C4-2B (cell line): ENCODE measurements around the gene MAGI2.
A peak's percentile ranks its signal among the peaks of the same experiment; 100 is the strongest.

ENCODE experiments used
- H3K27ac ChIP-seq: fragments of 450-650 bp; 2 replicates; pipeline ENCODE4 v1.5.1; 2017
- ZFX ChIP-seq: fragments of 450-650 bp; IDR thresholded peaks from 2 replicates; pipeline ENCODE4 v1.6.1; 2017
- TF ChIP-seq, protein P1 (sequence below): fragments of 450-650 bp; conservative IDR thresholded peaks from 2 replicates; pipeline ENCODE4 v1.5.1; 2017; ENCODE audit warnings: mild to moderate bottlenecking

The MAGI2 gene

DNA sequence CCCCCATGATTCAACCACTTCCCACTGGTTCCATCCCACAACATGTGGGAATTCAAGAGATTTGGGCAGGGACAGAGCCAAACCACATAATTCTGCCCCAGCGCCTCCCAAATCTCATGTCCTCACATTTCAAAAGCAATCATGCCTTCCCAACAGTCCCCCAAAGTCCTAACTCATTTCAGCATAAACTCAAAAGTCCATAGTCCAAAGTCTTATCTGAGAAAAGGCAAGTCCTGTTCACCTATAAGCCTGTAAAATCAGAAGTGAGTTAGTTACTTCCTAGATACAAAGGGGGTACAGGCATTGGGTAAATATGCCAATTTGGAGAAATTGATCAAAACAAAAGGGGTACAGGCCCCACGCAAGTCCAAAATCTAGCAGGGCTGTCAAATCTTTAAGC, 272.9 kb downstream of the MAGI2 start:
- no peak overlapping the region for H3K27ac ChIP-seq
- TF ChIP-seq, protein P1, sequence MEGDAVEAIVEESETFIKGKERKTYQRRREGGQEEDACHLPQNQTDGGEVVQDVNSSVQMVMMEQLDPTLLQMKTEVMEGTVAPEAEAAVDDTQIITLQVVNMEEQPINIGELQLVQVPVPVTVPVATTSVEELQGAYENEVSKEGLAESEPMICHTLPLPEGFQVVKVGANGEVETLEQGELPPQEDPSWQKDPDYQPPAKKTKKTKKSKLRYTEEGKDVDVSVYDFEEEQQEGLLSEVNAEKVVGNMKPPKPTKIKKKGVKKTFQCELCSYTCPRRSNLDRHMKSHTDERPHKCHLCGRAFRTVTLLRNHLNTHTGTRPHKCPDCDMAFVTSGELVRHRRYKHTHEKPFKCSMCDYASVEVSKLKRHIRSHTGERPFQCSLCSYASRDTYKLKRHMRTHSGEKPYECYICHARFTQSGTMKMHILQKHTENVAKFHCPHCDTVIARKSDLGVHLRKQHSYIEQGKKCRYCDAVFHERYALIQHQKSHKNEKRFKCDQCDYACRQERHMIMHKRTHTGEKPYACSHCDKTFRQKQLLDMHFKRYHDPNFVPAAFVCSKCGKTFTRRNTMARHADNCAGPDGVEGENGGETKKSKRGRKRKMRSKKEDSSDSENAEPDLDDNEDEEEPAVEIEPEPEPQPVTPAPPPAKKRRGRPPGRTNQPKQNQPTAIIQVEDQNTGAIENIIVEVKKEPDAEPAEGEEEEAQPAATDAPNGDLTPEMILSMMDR: no peak
- TF ChIP-seq ZFX: no peak

DNA sequence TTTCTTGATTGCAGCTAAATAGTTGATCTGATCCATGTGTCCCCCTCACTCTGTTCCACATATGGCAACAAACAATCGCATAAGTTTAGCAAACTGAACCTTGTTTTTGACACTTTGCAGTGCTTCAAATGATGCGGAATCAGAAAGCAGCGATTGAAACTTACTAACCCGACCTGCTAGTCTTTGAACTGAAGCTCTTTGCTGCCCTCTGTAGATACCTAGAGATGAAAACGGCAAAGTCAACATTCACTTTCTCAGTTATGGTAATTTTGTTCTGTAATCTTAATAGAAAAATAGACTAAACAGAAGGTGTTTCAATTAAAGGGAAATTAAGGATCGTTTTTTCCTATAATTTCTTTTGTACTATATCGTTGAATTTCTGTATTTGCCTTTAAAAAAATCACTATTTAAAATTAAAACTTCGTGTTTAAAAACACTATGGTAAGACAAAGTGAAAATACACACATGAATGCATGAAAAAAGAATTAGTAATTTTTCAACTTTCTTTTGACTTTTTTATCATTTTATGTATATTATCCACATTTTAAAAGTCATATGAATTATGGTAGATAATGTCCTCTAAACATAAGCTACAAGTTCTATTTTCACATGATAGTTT, 276.5 kb downstream of the MAGI2 start:
- TF ChIP-seq, protein P1: peak; percentile 81
- TF ChIP-seq ZFX: no peak
- H3K27ac ChIP-seq: no peak overlapping the region

DNA sequence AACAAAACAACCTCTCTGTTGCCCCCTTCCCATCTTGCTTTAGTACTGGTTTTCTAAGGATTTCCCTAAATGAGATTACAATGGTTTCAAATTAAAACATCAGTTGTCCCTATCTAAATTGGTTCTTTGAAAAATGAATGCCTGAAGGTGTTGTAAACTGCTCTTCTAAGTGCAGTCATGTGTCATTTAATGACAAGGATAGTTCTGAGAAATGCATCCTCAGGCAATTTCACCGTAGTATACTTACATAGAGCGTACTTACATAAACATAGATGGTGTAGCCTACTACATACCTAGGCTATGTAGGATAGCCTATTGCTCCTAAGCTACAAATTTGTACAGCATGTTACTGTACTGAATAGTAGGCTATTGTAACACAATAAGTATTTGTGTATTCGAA, 278.1 kb downstream of the MAGI2 start:
- TF ChIP-seq, protein P1: no peak
- TF ChIP-seq ZFX: no peak
- no peak overlapping the region for H3K27ac ChIP-seq

DNA sequence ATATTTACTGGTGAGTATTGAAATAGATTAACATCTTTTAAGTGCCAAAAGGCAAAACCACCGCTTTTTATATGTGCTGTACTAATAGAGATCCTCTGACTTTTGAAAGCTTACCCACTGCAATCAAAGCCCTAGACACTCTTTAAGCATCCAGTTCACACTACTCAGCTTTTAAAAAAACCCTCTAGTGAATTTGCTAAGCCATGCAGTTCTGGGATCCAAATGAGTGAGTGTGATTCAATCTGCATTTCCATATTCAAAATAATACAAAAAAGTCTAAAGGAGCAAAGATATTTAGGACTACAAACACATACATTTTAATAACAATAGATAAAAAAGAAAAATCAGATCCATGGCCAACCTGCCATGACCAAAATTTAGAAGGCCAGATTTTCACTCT, 288.2 kb downstream of the MAGI2 start:
- TF ChIP-seq, protein P1: no peak
- H3K27ac ChIP-seq: no peak overlapping the region

DNA sequence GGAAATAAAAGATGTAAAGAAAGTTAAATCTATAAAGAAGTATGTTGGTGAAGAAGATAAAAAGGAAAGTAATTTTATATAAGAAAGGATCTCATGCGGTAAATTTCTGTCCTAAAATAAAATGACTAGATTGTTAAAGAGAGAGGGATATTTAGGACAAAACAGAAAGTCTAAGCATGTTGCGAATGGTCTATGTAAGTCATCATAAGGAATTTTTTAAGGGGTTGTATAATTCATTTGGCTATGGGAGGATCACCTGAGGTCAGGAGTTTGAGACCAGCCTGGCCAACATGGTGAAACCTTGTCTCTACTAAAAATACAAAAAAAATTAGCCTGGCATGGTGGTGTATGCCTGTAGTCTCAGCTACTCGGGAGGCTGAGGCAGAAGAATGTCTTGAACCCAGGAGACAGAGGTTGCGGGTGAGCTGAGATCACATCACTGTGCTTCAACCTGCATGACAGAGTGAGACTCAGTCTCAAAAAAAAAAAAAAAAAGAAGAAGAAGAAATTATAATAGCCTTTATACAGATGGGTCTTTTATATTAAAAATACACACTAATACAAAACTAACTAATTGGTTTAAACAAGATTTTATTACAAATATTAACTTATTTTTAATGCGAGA, 294.3 kb downstream of the MAGI2 start:
- H3K27ac ChIP-seq: no peak overlapping the region
- no peak for TF ChIP-seq ZFX
- TF ChIP-seq, protein P1: no peak

DNA sequence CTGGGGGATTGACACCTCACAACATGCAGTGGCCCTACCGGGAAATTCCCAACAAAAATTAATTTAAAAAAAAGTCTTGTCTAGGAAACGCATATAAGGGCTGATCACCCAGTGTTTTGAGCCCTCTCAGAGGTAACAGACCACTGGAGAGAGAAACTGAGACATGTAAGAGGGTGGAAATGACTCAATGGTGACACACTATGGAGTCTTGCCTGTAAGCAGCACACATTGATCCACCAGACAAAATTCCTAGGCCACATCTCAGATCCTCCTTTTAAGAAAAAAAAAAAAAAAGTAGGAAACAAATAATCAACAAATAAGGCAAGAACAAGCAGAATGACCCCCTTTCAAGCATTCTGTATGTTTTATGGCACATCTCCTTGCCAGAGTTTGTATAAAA, 296.2 kb downstream of the MAGI2 start:
- H3K27ac ChIP-seq: no peak overlapping the region
- TF ChIP-seq, protein P1: no peak
- no peak for TF ChIP-seq ZFX

DNA sequence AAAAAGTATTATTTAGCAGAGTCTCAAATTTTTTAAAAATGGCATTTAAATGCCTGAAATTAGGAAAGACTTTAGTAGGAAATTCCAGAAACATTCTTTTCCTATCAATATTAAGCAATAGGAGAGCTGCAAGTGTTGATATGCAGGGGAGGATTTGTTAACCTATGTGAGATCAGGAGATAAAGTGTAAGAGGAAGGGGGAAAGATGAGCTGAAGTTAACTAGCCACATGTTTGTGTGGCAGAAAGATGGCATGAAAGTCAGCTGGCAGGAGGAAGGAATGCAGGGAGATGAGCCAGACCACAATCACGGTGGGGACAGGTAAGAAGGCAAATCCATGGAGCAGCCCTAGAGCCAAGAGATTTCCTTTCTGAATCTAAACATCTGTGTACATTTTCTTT, 303.6 kb downstream of the MAGI2 start:
- H3K27ac ChIP-seq: no peak overlapping the region
- no peak for TF ChIP-seq ZFX
- TF ChIP-seq, protein P1: no peak
